Panc1 (cell line): ENCODE results near the gene P2RX3. TPM values are rescaled to one million over a fixed set of nuclear protein-coding genes. Genes with fewer than 3 reads are reported as not detected.

Source experiments
- ATAC-seq: fragments of 200-7000 bp; cut with Tn5 transposase; 2 replicates; pipeline ENCODE4 v1.9.1; 2020; ENCODE audit warnings: mild to moderate bottlenecking, moderate library complexity
- BruUV-seq: library from RNA; stranded (reverse); fragments of 400-500 nt; replicated peaks from 2 replicates; lab custom pipeline; 2021; lab: Mats Ljungman, UMichigan
- CTCF ChIA-PET: fragments of 300-600 bp; sonication (Branson Sonifier 250); formaldehyde crosslinking; loops from one replicate; lab custom pipeline; 2022; ENCODE audit warnings: antibody characterized with exemption; lab: Charles Lee
- POLR2A ChIA-PET: fragments of 300-600 bp; sonication (Branson Sonifier 250); formaldehyde crosslinking; loops from one replicate; lab custom pipeline; 2022; ENCODE audit warnings: antibody characterized with exemption; lab: Charles Lee
- DNase-seq: peaks from one replicate; pipeline ENCODE4 v3.0.0-alpha.2; 2010; ENCODE audit warnings: low read depth, low spot score
- H3K27ac ChIP-seq: 2 replicates; pipeline ENCODE4 v1.5.1; 2011; ENCODE audit warnings: mild to moderate bottlenecking, low read length, inconsistent platforms
- H3K27me3 ChIP-seq: fragments of 200-500 bp; sonication (Bioruptor generic); 2 replicates; pipeline ENCODE4 v1.6.0; 2014; ENCODE audit warnings: low read length, inconsistent platforms; ENCODE audit not compliant: control insufficient read depth, insufficient read depth
- H3K36me3 ChIP-seq: fragments of 200-500 bp; sonication (Bioruptor generic); 2 replicates; pipeline ENCODE4 v1.5.1; 2014; ENCODE audit warnings: inconsistent platforms, mild to moderate bottlenecking, low read length, moderate library complexity; ENCODE audit not compliant: control insufficient read depth, insufficient read depth
- H3K4me1 ChIP-seq: 2 replicates; pipeline ENCODE4 v1.5.1; 2011; ENCODE audit warnings: inconsistent platforms, mild to moderate bottlenecking, low read length, moderate library complexity; ENCODE audit not compliant: control insufficient read depth, insufficient read depth
- H3K4me3 ChIP-seq, 2 experiments: 2 replicates each; pipeline ENCODE4 v1.5.1; 2011 to 2012; ENCODE audit warnings: low read depth in 2 of 2, low read length in 2 of 2, mild to moderate bottlenecking in 2 of 2, inconsistent platforms in 1 of 2, moderate library complexity in 1 of 2
- H3K9me3 ChIP-seq: fragments of 200-500 bp; sonication (Bioruptor generic); 2 replicates; pipeline ENCODE4 v1.5.1; 2014; ENCODE audit warnings: low read depth, mild to moderate bottlenecking, inconsistent platforms, low read length, moderate library complexity; ENCODE audit not compliant: control insufficient read depth, insufficient read depth
- CTCF ChIP-seq: fragments of 450-650 bp; IDR thresholded peaks from 2 replicates; pipeline ENCODE4 v1.5.1; 2017; ENCODE audit warnings: mild to moderate bottlenecking
- POLR2AphosphoS5 ChIP-seq: IDR thresholded peaks from 2 replicates; pipeline ENCODE4 v1.6.1; 2012; ENCODE audit warnings: mild to moderate bottlenecking, low read depth, low read length, moderate library complexity
- REST ChIP-seq, 2 experiments: IDR thresholded peaks; 2 replicates each; pipeline ENCODE4 v1.6.1; 2011 to 2012; ENCODE audit warnings: low read depth in 2 of 2, control low read depth in 1 of 2, low read length in 1 of 2, mild to moderate bottlenecking in 1 of 2, moderate library complexity in 1 of 2; ENCODE audit not compliant: insufficient read depth in 1 of 2
- SIN3A ChIP-seq: IDR thresholded peaks from 2 replicates; pipeline ENCODE4 v1.6.1; 2012; ENCODE audit warnings: low read depth, mild to moderate bottlenecking, low read length, moderate library complexity, borderline replicate concordance; ENCODE audit not compliant: insufficient read depth
- TCF7L2 ChIP-seq: IDR thresholded peaks from 2 replicates; pipeline ENCODE4 v1.6.1; 2011; ENCODE audit warnings: mild to moderate bottlenecking, low read depth, low read length, inconsistent platforms
- in situ Hi-C: cut with HindIII; loops from 2 replicates; pipeline ENCODE4 v1.10.0; 2016; ENCODE audit warnings: low sequenced_read_pairs, low pct_unique_long_range_greater_than_20kb
- intact Hi-C: fragments of 100-400 bp; cut with micrococcal nuclease; formaldehyde crosslinking; loops from one replicate; pipeline ENCODE4 v1.10.0; 2022; ENCODE audit not compliant: unreplicated experiment
- total RNA-seq: library from RNA; stranded (reverse); gene quantifications from one replicate; pipeline ENCODE4 v1.2.1, GENCODE V29; 2021; ENCODE audit not compliant: unreplicated experiment

Gene P2RX3
- total RNA-seq, 1 experiment from 2014 or later, result not detected

GRCh38 chr11:57306940-57307565 lies 31.1 kb upstream of the P2RX3 start:
- no peak overlapping the region for H3K4me3 ChIP-seq
- POLR2A ChIA-PET, result no interaction called here

GRCh38 chr11:57307666-57308270 lies 30.4 kb upstream of the P2RX3 start:
- intact Hi-C loops, result no loop called here
- DNase-seq (no peak), ATAC-seq (no peak)
- ChIA-PET POLR2A (no interaction called here), CTCF (no interaction called here)
- H3K4me1 ChIP-seq, result peaks cover 28% of the 10 kb centered on the region
- H3K27me3 ChIP-seq, result no peaks in the 10 kb centered on the region
- no peak overlapping the region for H3K27ac ChIP-seq
- TF ChIP-seq SIN3A (no peak), POLR2AphosphoS5 (no peak), REST (IDR thresholded peaks at IDR 0.05; ENCODE audit: insufficient read depth in 1 of 2, low read depth in 2 of 2, low read length in 1 of 2) (no peak), TCF7L2 (no peak), CTCF (no peak)
- no peak overlapping the region for H3K4me3 ChIP-seq
- no TSS peak for BruUV-seq
- in situ Hi-C loops, result no loop called here
- H3K36me3 ChIP-seq, result no peaks in the 10 kb centered on the region
- H3K9me3 ChIP-seq, result no peaks in the 10 kb centered on the region

More at GRCh38 chr11:57306940-57307565, 31.1 kb upstream of the P2RX3 start:
- Histone ChIP-seq H3K9me3 (no peaks in the 10 kb centered on the region), H3K4me1 (peaks cover 23% of the 10 kb centered on the region), H3K27ac (no peak overlapping the region), H3K27me3 (no peaks in the 10 kb centered on the region), H3K36me3 (no peaks in the 10 kb centered on the region)
- in situ Hi-C loops (no loop called here), intact Hi-C loops (no loop called here)
- no peak for DNase-seq
- CTCF ChIA-PET, result no interaction called here
- TF ChIP-seq TCF7L2 (no peak), REST (IDR thresholded peaks at IDR 0.05; ENCODE audit: insufficient read depth in 1 of 2, low read depth in 2 of 2, low read length in 1 of 2) (no peak), CTCF (no peak), SIN3A (no peak), POLR2AphosphoS5 (no peak)
- no peak for ATAC-seq
- no TSS peak for BruUV-seq
